Endodermal cell (in vitro differentiated cells): ENCODE results near the gene NFATC2. TPM values are rescaled to one million over a fixed set of nuclear protein-coding genes. Genes with fewer than 3 reads are reported as not detected.

ENCODE experiments used
- DNase-seq: peaks from one replicate; pipeline ENCODE4 v3.0.0-alpha.2; 2017
- H3K27ac ChIP-seq: 2 replicates; pipeline ENCODE4 v1.5.1; 2013; ENCODE audit warnings: mild to moderate bottlenecking, low read depth, low read length, moderate library complexity
- H3K27me3 ChIP-seq: 2 replicates; pipeline ENCODE4 v1.6.1; 2013; ENCODE audit warnings: mild to moderate bottlenecking, low read length, moderate library complexity; ENCODE audit not compliant: insufficient read depth, control insufficient read depth, poor library complexity, severe bottlenecking
- H3K36me3 ChIP-seq: 2 replicates; pipeline ENCODE4 v1.7.0; 2013; ENCODE audit warnings: mild to moderate bottlenecking, low read length, moderate library complexity; ENCODE audit not compliant: control insufficient read depth, insufficient read depth
- H3K4me1 ChIP-seq: one replicate; pipeline ENCODE4 v1.7.0; 2013; ENCODE audit warnings: low read length; ENCODE audit not compliant: control insufficient read depth, insufficient read depth
- H3K4me3 ChIP-seq: 2 replicates; pipeline ENCODE4 v1.5.1; 2013; ENCODE audit warnings: mild to moderate bottlenecking, low read length, moderate library complexity
- H3K9ac ChIP-seq: 2 replicates; pipeline ENCODE4 v1.6.1; 2013; ENCODE audit warnings: mild to moderate bottlenecking, low read length, moderate library complexity; ENCODE audit not compliant: poor library complexity, severe bottlenecking; ENCODE audit errors: extremely low read depth
- H3K9me3 ChIP-seq: 2 replicates; pipeline ENCODE4 v1.6.1; 2013; ENCODE audit warnings: mild to moderate bottlenecking, low read length, moderate library complexity; ENCODE audit not compliant: control insufficient read depth
- H3K27ac Mint-ChIP-seq: 2 replicates; pipeline ENCODE4 v1.8.0; 2020; ENCODE audit warnings: mixed read lengths
- H3K27me3 Mint-ChIP-seq: 2 replicates; pipeline ENCODE4 v1.8.0; 2021; ENCODE audit warnings: mild to moderate bottlenecking, mixed read lengths; ENCODE audit not compliant: insufficient read depth
- H3K36me3 Mint-ChIP-seq: 2 replicates; pipeline ENCODE4 v1.8.0; 2020; ENCODE audit warnings: low read depth, mixed read lengths
- H3K4me1 Mint-ChIP-seq: 2 replicates; pipeline ENCODE4 v1.8.0; 2020; ENCODE audit warnings: mixed read lengths
- H3K4me3 Mint-ChIP-seq: 2 replicates; pipeline ENCODE4 v1.8.0; 2020; ENCODE audit warnings: mild to moderate bottlenecking, moderate library complexity, mixed read lengths
- H3K9me3 Mint-ChIP-seq: 2 replicates; pipeline ENCODE4 v1.8.0; 2020; ENCODE audit warnings: mild to moderate bottlenecking, mixed read lengths
- WGBS, 2 experiments: methylation state at CpG; one replicate each; pipeline versions ENCODE4 v1.1.5 to v1.1.7; 2013; ENCODE audit warnings: missing lambda C conversion rate in 2 of 2, mixed read lengths in 1 of 2; ENCODE audit not compliant: insufficient coverage in 1 of 2, insufficient read length in 1 of 2; 5-methylcytosine and 5-hydroxymethylcytosine counted together
- microRNA-seq: library from miRNA; unstranded; fragments of <30 nt; microRNA quantifications from one replicate; pipeline ENCODE4 v1.2.0, GENCODE V29; 2020; ENCODE audit warnings: borderline microRNAs expressed
- total RNA-seq, 2 donors: library from RNA; stranded (reverse); fragmentation: NEBNext Ultra II Directional in 1 of 2; extraction: Animal tissue kit (Norgen Biotek cat#: 25700) in 1 of 2; gene quantifications; 2 replicates in 1 of 2; 3 replicates in 1 of 2; pipeline ENCODE4 v1.2.1, GENCODE V29; 2021
- TF ChIP-seq, protein P1 (sequence below): fragments of 200-600 bp; sonication (generic); conservative IDR thresholded peaks from 2 replicates; pipeline ENCODE4 v1.5.0; 2021; ENCODE audit warnings: antibody characterized with exemption, mild to moderate bottlenecking

NFATC2 gene
- total RNA-seq, 2 donors from 2014 or later, result 1.5 to 2.1 TPM

DNA sequence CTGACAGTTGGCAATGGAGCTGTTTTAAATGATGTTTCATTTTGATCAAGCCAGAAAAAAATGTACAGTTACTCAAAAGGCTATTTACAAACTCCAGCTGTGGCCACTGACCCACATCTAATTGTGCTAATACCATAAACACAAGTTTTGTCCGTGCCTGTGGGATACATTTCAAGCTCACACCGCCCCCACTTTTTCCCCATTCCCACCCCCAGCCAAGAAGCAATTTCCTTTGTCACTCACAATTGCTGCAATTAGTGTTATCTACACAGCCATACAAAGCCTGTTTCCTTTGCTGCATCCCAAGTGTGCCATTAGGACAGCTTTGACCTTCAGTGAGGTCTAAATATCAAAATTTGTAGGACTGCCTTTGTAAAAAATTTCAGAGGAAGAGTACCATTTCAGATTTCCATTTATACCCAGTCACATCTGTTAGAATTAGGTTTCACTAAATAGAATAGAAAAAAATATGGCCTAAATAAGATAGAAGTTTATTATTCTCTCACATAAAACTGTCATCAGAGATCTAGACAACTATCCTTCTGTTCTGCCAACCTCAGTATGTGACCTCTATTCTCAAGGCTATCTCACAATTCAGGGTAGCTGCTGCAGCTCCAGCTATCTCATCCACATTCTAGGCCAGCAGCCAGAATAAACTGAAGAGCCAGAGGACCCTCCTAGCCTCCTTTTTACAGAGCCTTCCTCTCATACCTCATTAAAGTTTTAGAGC lies 202.6 kb downstream of the NFATC2 start:
- no peaks in the 10 kb centered on the region for H3K36me3 Mint-ChIP-seq

DNA sequence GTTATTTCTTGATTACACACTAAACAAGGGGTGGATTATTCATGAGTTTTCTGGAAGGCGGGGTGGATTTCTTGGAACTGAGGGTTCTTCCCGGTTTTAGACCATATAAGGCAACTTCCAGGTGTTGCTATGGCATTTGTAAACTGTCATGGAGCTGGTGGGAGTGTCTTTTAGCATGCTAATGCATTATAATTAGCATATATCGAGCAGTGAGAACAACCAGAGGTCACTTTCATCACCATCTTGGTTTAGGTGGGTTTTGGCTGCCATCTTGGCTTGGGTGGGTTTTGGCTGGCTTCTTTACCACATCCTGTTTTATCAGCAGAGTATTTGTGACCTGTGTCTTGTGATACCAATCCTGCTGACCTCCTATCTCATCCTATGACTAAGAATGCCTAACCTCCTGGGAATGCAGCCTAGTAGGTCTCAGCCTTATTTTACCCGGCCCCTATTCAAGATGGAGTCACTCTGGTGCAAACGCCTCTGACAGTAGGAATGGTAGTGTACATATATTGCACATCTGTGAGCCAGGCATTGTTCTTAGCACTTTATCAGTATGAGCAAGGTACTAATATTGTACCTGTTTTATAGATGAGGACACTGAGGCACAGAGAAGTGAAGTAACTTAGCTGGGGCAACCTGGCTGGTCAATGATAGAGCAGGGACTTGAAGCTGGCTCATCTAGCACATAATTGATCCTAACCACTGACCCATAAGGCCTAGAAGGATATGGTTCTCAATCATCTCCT lies 203.7 kb downstream of the NFATC2 start:
- Mint-ChIP-seq H3K9me3 (peaks cover 2% of the 10 kb centered on the region), H3K27ac (no peak overlapping the region), H3K4me3 (no peak overlapping the region), H3K4me1 (peaks cover 5% of the 10 kb centered on the region), H3K36me3 (no peaks in the 10 kb centered on the region), H3K27me3 (no peaks in the 10 kb centered on the region)
- 93 to 100% methylated on average over 3 to 5 of the region's 5 CpGs for WGBS, 2 experiments
- Histone ChIP-seq H3K4me3 (no peak overlapping the region), H3K9ac (no peak overlapping the region), H3K27ac (no peak overlapping the region), H3K9me3 (no peaks in the 10 kb centered on the region), H3K4me1 (no peaks in the 10 kb centered on the region), H3K27me3 (no peaks in the 10 kb centered on the region), H3K36me3 (no peaks in the 10 kb centered on the region)
- TF ChIP-seq, protein P1, sequence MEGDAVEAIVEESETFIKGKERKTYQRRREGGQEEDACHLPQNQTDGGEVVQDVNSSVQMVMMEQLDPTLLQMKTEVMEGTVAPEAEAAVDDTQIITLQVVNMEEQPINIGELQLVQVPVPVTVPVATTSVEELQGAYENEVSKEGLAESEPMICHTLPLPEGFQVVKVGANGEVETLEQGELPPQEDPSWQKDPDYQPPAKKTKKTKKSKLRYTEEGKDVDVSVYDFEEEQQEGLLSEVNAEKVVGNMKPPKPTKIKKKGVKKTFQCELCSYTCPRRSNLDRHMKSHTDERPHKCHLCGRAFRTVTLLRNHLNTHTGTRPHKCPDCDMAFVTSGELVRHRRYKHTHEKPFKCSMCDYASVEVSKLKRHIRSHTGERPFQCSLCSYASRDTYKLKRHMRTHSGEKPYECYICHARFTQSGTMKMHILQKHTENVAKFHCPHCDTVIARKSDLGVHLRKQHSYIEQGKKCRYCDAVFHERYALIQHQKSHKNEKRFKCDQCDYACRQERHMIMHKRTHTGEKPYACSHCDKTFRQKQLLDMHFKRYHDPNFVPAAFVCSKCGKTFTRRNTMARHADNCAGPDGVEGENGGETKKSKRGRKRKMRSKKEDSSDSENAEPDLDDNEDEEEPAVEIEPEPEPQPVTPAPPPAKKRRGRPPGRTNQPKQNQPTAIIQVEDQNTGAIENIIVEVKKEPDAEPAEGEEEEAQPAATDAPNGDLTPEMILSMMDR, result no peak
- DNase-seq, result no peak

More for the DNA sequence above, 202.6 kb downstream of the NFATC2 start:
- Histone ChIP-seq H3K9me3 (no peaks in the 10 kb centered on the region), H3K9ac (no peak overlapping the region), H3K4me3 (no peak overlapping the region), H3K4me1 (no peaks in the 10 kb centered on the region), H3K36me3 (no peaks in the 10 kb centered on the region), H3K27me3 (no peaks in the 10 kb centered on the region), H3K27ac (no peak overlapping the region)
- peaks cover 2% of the 10 kb centered on the region for H3K9me3 Mint-ChIP-seq
- TF ChIP-seq, protein P1, result no peak
- H3K27ac Mint-ChIP-seq, result no peak overlapping the region
- no peak overlapping the region for H3K4me3 Mint-ChIP-seq
- H3K27me3 Mint-ChIP-seq, result no peaks in the 10 kb centered on the region
- WGBS, 2 experiments, result 86 to 100% methylated on average over 1 to 2 of the region's 2 CpGs
- peaks cover 5% of the 10 kb centered on the region for H3K4me1 Mint-ChIP-seq
- no peak for DNase-seq

DNA sequence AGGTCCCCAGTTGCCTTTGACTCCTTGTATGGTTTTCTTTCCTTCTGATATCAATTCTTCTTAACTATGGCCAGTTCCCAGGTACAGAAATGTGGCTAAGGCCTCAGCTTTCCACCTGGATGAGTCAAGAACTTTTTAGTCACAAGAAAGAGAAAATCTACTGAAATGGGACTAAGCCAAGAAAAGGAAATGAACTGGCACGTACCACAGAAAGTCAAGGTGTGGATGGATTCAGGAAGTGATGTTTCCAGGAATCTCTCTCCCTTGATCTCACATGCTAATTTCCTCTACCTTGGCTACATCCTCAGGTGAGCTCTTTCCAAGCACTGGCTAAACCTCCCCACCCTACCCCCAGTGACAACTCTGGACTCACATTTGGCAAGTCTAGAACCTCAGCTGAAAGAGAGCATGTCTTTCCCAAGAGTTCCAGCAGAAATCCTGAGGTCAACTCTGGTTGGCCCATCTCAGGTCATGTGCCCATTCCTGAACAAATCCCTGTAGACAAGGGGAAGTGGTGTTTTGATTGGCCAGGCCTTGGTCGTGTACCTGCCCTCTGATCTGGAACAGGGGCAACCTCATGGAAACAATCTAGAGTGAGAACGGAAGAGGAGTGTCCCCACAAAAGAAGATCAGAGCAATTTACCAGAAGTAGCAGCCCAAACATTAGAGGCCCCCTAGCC lies 205.3 kb downstream of the NFATC2 start:
- no peaks in the 10 kb centered on the region for H3K27me3 Mint-ChIP-seq
- Histone ChIP-seq H3K9me3 (no peaks in the 10 kb centered on the region), H3K27ac (no peak overlapping the region), H3K4me1 (no peaks in the 10 kb centered on the region), H3K36me3 (no peaks in the 10 kb centered on the region), H3K4me3 (no peak overlapping the region), H3K9ac (no peak overlapping the region), H3K27me3 (no peaks in the 10 kb centered on the region)
- H3K36me3 Mint-ChIP-seq, result no peaks in the 10 kb centered on the region
- no peaks in the 10 kb centered on the region for H3K9me3 Mint-ChIP-seq
- WGBS, 2 experiments, result 93 to 100% methylated on average over 1 to 3 of the region's 3 CpGs
- H3K4me3 Mint-ChIP-seq, result no peak overlapping the region
- TF ChIP-seq, protein P1, result no peak
- H3K27ac Mint-ChIP-seq, result no peak overlapping the region
- peaks cover 5% of the 10 kb centered on the region for H3K4me1 Mint-ChIP-seq
- no peak for DNase-seq

Small RNA genes lying within 50 kb of the gene (microRNA-seq; reads per million reads assigned to microRNA genes)
- not detected for gene MIR3194

Other genes with a start within 250 kb of the NFATC2 start
- gene ATP9A, start 225.7 kb upstream of the NFATC2 start, total RNA-seq, result 10 to 100 TPM; 26.7 to 27.9 TPM